ENCODE results near the gene DAAM2.

GRCh38 chr6:39819676-39820075 lies 27.5 kb downstream of the DAAM2 start:
- TF ChIP-seq CTCF (conservative IDR thresholded peaks at IDR 0.05 in 1 of 2, IDR thresholded peaks at IDR 0.05 in 1 of 2; ENCODE audit: low read depth in 1 of 2, low read length in 2 of 2) = no peak
- no peak for TF ChIP-seq EZH2 (IDR thresholded peaks at IDR 0.05; ENCODE audit: low read length, missing control alignments)
